Panc1 (cell line): ENCODE measurements around the gene CACNA1B.
A peak's percentile ranks its signal among the peaks of the same experiment; 100 is the strongest.
"Not testable (repeated sequence)": the region's sequence is repeated elsewhere in the genome, so short reads cannot be mapped to it uniquely, and the experiment has no call there.

ENCODE experiments used
- CTCF ChIP-seq: fragments of 450-650 bp; IDR thresholded peaks from 2 replicates; pipeline ENCODE4 v1.5.1; 2017; ENCODE audit warnings: mild to moderate bottlenecking
- REST ChIP-seq, 2 experiments: IDR thresholded peaks; 2 replicates each; pipeline ENCODE4 v1.6.1; 2011 to 2012; ENCODE audit warnings: low read depth in 2 of 2, control low read depth in 1 of 2, low read length in 1 of 2, mild to moderate bottlenecking in 1 of 2, moderate library complexity in 1 of 2; ENCODE audit not compliant: insufficient read depth in 1 of 2
- SIN3A ChIP-seq: IDR thresholded peaks from 2 replicates; pipeline ENCODE4 v1.6.1; 2012; ENCODE audit warnings: low read depth, mild to moderate bottlenecking, low read length, moderate library complexity, borderline replicate concordance; ENCODE audit not compliant: insufficient read depth

- not testable (repeated sequence) for TF ChIP-seq CTCF, SIN3A
- peak; percentile 49 to 57; a peak in 1 of 4 replicates for TF ChIP-seq REST (IDR thresholded peaks at IDR 0.05; ENCODE audit: insufficient read depth in 1 of 2, low read depth in 2 of 2, low read length in 1 of 2)
These were observed 13.4 kb downstream of the CACNA1B start for GRCh38 chr9:137890768-137891587.
